GM18511 (cell line): Measurements from ENCODE around the gene PMAIP1.
"Not testable (repeated sequence)": the region's sequence is repeated elsewhere in the genome, so short reads cannot be mapped to it uniquely, and the experiment has no call there.

Experiments used
- ATAC-seq: cut with Tn5 transposase; IDR thresholded peaks from one replicate; pipeline ENCODE4 v1.9.1; 2021; ENCODE audit warnings: mild to moderate bottlenecking, moderate library complexity; ENCODE audit not compliant: unreplicated experiment

PMAIP1 gene

GRCh38 chr18:59899298-59900221 lies at the start of gene PMAIP1:
PMAIP1 (plus strand) TSS chr18:59899996; CDS start chr18:59900178, 182 bp downstream.
- ATAC-seq = peak; percentile 75

GRCh38 chr18:59851784-59852399 lies 47.9 kb upstream of the PMAIP1 start:
- ATAC-seq = no peak

- ATAC-seq = no peak
Observed at GRCh38 chr18:59852548-59852947, 47.2 kb upstream of the PMAIP1 start.

- ATAC-seq = no peak
Observed at GRCh38 chr18:59853380-59853779, 46.4 kb upstream of the PMAIP1 start.

- not testable (repeated sequence) for ATAC-seq
Observed at GRCh38 chr18:59853988-59854387, 45.8 kb upstream of the PMAIP1 start.

- ATAC-seq = no peak
Observed at GRCh38 chr18:59861009-59861408, 38.8 kb upstream of the PMAIP1 start.

- peak; percentile 81 for ATAC-seq
Observed at GRCh38 chr18:59861963-59862819, 37.6 kb upstream of the PMAIP1 start.

- ATAC-seq = no peak
Observed at GRCh38 chr18:59865241-59865986, 34.4 kb upstream of the PMAIP1 start.

- no peak for ATAC-seq
Observed at GRCh38 chr18:59866551-59867269, 33.1 kb upstream of the PMAIP1 start.

- ATAC-seq = no peak
Observed at GRCh38 chr18:59867337-59868104, 32.3 kb upstream of the PMAIP1 start.

GRCh38 chr18:59870623-59871130 lies 29.1 kb upstream of the PMAIP1 start:
- ATAC-seq = no peak

GRCh38 chr18:59871711-59872362 lies 28.0 kb upstream of the PMAIP1 start:
- no peak for ATAC-seq

- no peak for ATAC-seq
Observed at GRCh38 chr18:59873641-59874040, 26.2 kb upstream of the PMAIP1 start.

- ATAC-seq = no peak
Observed at GRCh38 chr18:59874166-59874565, 25.6 kb upstream of the PMAIP1 start.

- peak; percentile 79 for ATAC-seq
Observed at GRCh38 chr18:59876310-59876626, 23.5 kb upstream of the PMAIP1 start.

GRCh38 chr18:59877361-59877760 lies 22.4 kb upstream of the PMAIP1 start:
- ATAC-seq = no peak

- ATAC-seq = peak; percentile 47
Observed at GRCh38 chr18:59878644-59879043, 21.2 kb upstream of the PMAIP1 start.
